HG03342 (cell line): ENCODE data around the gene ACE.

Experiments
- ATAC-seq: cut with Tn5 transposase; IDR thresholded peaks from one replicate; pipeline ENCODE4 v1.9.1; 2021; ENCODE audit warnings: mild to moderate bottlenecking, moderate library complexity; ENCODE audit not compliant: unreplicated experiment

ACE gene

GRCh38 chr17:63534078-63534570 is 57.3 kb downstream of the ACE start:
- no peak for ATAC-seq

- no peak for ATAC-seq
Observed at GRCh38 chr17:63534816-63535455, 58.1 kb downstream of the ACE start.

GRCh38 chr17:63535640-63536039 is 58.8 kb downstream of the ACE start:
- no peak for ATAC-seq

GRCh38 chr17:63537001-63537400 is 60.1 kb downstream of the ACE start:
- no peak for ATAC-seq

GRCh38 chr17:63537991-63538692 is 61.3 kb downstream of the ACE start:
- ATAC-seq, result no peak

- no peak for ATAC-seq
Observed at GRCh38 chr17:63538693-63539595, 62.1 kb downstream of the ACE start.

- ATAC-seq, result no peak
Observed at GRCh38 chr17:63540590-63540989, 63.7 kb downstream of the ACE start.

- ATAC-seq, result no peak
Observed at GRCh38 chr17:63542218-63542545, 65.3 kb downstream of the ACE start.

GRCh38 chr17:63542942-63543821 is 66.3 kb downstream of the ACE start:
- ATAC-seq, result no peak

- ATAC-seq, result no peak
Observed at GRCh38 chr17:63543822-63544420, 67.1 kb downstream of the ACE start.

GRCh38 chr17:63544467-63545301 is 67.8 kb downstream of the ACE start:
- no peak for ATAC-seq

GRCh38 chr17:63546308-63547082 is 69.6 kb downstream of the ACE start:
- no peak for ATAC-seq

- no peak for ATAC-seq
Observed at GRCh38 chr17:63547083-63547523, 70.2 kb downstream of the ACE start.
